ENCODE data around the gene MORC3.
"Not testable (repeated sequence)": the region's sequence is repeated elsewhere in the genome, so short reads cannot be mapped to it uniquely, and the experiment has no call there.

The MORC3 gene

GRCh38 chr21:36381841-36382589 lies 62.0 kb downstream of the MORC3 start:
- Histone ChIP-seq H3K36me3 (ENCODE audit: insufficient read depth) (no peaks in the 10 kb centered on the region), H3K79me2 (ENCODE audit: insufficient read depth, low read depth) (no peaks in the 10 kb centered on the region), H3K27me3 (ENCODE audit: insufficient read depth, low read depth) (no peaks in the 10 kb centered on the region), H3K9ac (no peak overlapping the region), H3K4me1 (ENCODE audit: low read depth, poor library complexity, severe bottlenecking) (peaks cover 9% of the 10 kb centered on the region), H3K27ac (no peak overlapping the region), H2AFZ (ENCODE audit: low read depth) (no peak overlapping the region), H3K4me3 (IDR thresholded peaks at IDR 0.05; ENCODE audit: insufficient read depth, low read depth, low read length) (no peak overlapping the region), H3K4me2 (no peak overlapping the region), H4K20me1 (ENCODE audit: insufficient read depth) (no peaks in the 10 kb centered on the region)
- no peak for TF ChIP-seq CTCF (conservative IDR thresholded peaks at IDR 0.05; ENCODE audit: low read depth, low read length)

GRCh38 chr21:36382722-36383121 lies 62.7 kb downstream of the MORC3 start:
- H3K4me3 ChIP-seq (IDR thresholded peaks at IDR 0.05; ENCODE audit: insufficient read depth, low read depth, low read length); H3K9ac ChIP-seq; H3K36me3 ChIP-seq (ENCODE audit: insufficient read depth); H2AFZ ChIP-seq (ENCODE audit: low read depth); H3K27me3 ChIP-seq (ENCODE audit: insufficient read depth, low read depth); H3K79me2 ChIP-seq (ENCODE audit: insufficient read depth, low read depth); H3K27ac ChIP-seq; H3K4me2 ChIP-seq; H4K20me1 ChIP-seq (ENCODE audit: insufficient read depth); H3K4me1 ChIP-seq (ENCODE audit: low read depth, poor library complexity, severe bottlenecking): not testable (repeated sequence)

DNA sequence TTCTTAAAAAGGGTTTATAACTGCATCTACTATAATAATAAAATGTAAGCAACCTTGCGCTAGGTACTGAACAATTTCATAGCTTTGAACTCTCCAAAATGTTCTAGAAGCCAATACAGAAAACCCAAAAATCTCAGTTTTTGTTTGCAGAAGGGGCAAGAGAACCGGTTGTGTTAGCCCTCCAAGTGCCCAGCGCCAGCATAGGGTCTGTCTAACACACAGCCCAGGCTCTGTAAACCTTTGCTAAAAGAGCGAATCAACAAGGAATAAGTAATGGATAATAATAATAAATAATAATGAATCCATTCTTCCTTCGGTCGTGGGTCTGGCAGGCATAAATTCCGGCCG lies 64.9 kb downstream of the MORC3 start:
- Histone ChIP-seq H3K79me2 (ENCODE audit: insufficient read depth, low read depth) (no peaks in the 10 kb centered on the region), H3K27ac (no peak overlapping the region), H3K36me3 (ENCODE audit: insufficient read depth) (no peaks in the 10 kb centered on the region), H3K4me1 (ENCODE audit: low read depth, poor library complexity, severe bottlenecking) (peaks cover 9% of the 10 kb centered on the region), H3K4me3 (IDR thresholded peaks at IDR 0.05; ENCODE audit: insufficient read depth, low read depth, low read length) (no peak overlapping the region), H3K9ac (no peak overlapping the region), H3K4me2 (no peak overlapping the region), H2AFZ (ENCODE audit: low read depth) (peak overlapping the region; percentile 62; the same call in 1 of the 2 replicates), H4K20me1 (ENCODE audit: insufficient read depth) (no peaks in the 10 kb centered on the region), H3K27me3 (ENCODE audit: insufficient read depth, low read depth) (no peaks in the 10 kb centered on the region)
- TF ChIP-seq CTCF (conservative IDR thresholded peaks at IDR 0.05; ENCODE audit: low read depth, low read length) = no peak

DNA sequence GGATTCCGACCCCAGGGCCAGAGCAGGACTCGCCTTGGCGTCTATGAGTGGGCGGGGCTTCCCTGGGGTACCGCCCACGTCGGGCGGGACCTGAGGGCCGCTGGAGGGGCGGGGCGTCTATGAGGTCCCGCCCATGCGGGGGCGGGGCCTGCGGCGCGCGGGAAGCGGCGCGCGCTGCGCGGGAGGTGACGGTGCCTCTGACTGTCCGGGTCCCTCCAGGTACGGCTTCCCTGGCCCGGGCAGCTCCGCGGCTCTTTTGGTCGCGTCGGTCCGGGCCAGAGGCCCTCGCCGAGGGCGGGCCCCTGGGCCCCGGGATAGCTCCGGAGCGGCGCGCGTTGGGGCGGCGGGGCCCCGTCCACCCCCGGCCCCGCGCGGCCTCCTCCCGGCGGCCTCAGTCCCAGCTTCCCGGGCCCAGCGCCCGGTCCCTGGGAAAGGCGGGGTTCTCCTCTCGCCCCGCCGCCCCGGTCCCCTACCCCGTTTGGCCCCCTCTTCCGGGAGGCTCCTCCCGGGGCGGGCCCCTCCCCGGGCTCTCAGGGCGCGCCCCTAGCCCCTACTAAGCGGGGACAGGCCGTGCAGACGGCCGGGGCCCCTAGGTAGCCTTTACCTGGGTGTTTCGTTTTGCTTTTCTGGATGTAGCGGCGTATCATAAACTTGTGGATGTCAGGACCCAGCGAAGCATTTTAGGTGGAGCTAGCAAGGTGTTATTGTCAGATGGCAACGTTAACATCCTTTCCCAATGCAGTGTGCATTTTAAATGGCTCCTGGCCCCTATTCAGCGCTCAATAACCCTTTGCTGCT lies 65.4 kb downstream of the MORC3 start, which contains the start of gene CHAF1B:
Gene CHAF1B (plus strand): TSS at position 160 of the 798 bp plus-strand sequence. CDS start 745 bp downstream, outside the sequence.
- no peaks in the 10 kb centered on the region for H3K79me2 ChIP-seq (ENCODE audit: insufficient read depth, low read depth)
- H4K20me1 ChIP-seq (ENCODE audit: insufficient read depth) = no peaks in the 10 kb centered on the region
- H3K27ac ChIP-seq = 0 out of 2 replicates have a peak within 1 kb of the TSS, but pooled peaks have one; percentile 8
- peaks cover 9% of the 10 kb centered on the region for H3K4me1 ChIP-seq (ENCODE audit: low read depth, poor library complexity, severe bottlenecking)
- H3K4me2 ChIP-seq = peak within 1 kb of the TSS; percentile 47; the same call in 1 of the 2 replicates
- no peak for TF ChIP-seq CTCF (conservative IDR thresholded peaks at IDR 0.05; ENCODE audit: low read depth, low read length)
- no peaks in the 10 kb centered on the region for H3K27me3 ChIP-seq (ENCODE audit: insufficient read depth, low read depth)
- H3K4me3 ChIP-seq (IDR thresholded peaks at IDR 0.05; ENCODE audit: insufficient read depth, low read depth, low read length) = no peak within 1 kb of the TSS
- peak within 1 kb of the TSS; percentile 70 for H3K9ac ChIP-seq
- H3K36me3 ChIP-seq (ENCODE audit: insufficient read depth) = no peaks in the 10 kb centered on the region
- peak within 1 kb of the TSS; percentile 62 for H2AFZ ChIP-seq (ENCODE audit: low read depth)
